Spleen (tissue), 11 donors: ENCODE measurements around the gene ATRIP. TPM values are rescaled to one million over a fixed set of nuclear protein-coding genes. Genes with fewer than 3 reads are reported as not detected.
A peak's percentile ranks its signal among the peaks of the same experiment; 100 is the strongest.

ENCODE experiments used
- DNase-seq: peaks from one replicate; pipeline ENCODE4 v3.0.0-alpha.2; 2020
- H3K27ac ChIP-seq, 8 donors: fragments of 200-600 bp; sonication (generic) in 7 of 8; 1 replicate in 4 of 8; 2 replicates in 4 of 8; pipeline versions ENCODE4 v1.5.0 to v1.8.0; 2016 to 2021; ENCODE audit warnings: inconsistent platforms in 4 of 8, mild to moderate bottlenecking in 4 of 8, moderate library complexity in 1 of 8
- H3K27me3 ChIP-seq, 7 donors: fragments of 200-600 bp; sonication (generic) in 6 of 7; replicated peaks in 1 of 7; 1 replicate in 4 of 7; 2 replicates in 3 of 7; pipeline versions ENCODE4 v1.5.0 to v1.8.0; 2016 to 2021; ENCODE audit warnings: inconsistent platforms in 3 of 7, mild to moderate bottlenecking in 1 of 7
- H3K36me3 ChIP-seq, 6 donors: fragments of 200-600 bp; sonication (generic) in 5 of 6; 1 replicate in 4 of 6; 2 replicates in 2 of 6; pipeline versions ENCODE4 v1.5.0 to v1.8.0; 2016 to 2021; ENCODE audit warnings: inconsistent platforms in 2 of 6
- H3K4me1 ChIP-seq, 6 donors: fragments of 200-600 bp; sonication (generic) in 5 of 6; 1 replicate in 3 of 6; 2 replicates in 3 of 6; pipeline versions ENCODE4 v1.5.0 to v1.8.0; 2016 to 2021; ENCODE audit warnings: inconsistent platforms in 3 of 6
- H3K4me3 ChIP-seq, 8 donors: fragments of 200-600 bp; sonication (generic) in 7 of 8; 1 replicate in 4 of 8; 2 replicates in 4 of 8; pipeline versions ENCODE4 v1.5.0 to v1.8.0; 2016 to 2021; ENCODE audit warnings: inconsistent platforms in 4 of 8, mild to moderate bottlenecking in 4 of 8, moderate library complexity in 2 of 8
- H3K9me3 ChIP-seq, 8 donors: fragments of 200-600 bp; sonication (generic) in 7 of 8; 1 replicate in 4 of 8; 2 replicates in 4 of 8; pipeline versions ENCODE4 v1.5.0 to v1.8.0; 2016 to 2021; ENCODE audit warnings: inconsistent platforms in 4 of 8
- POLR2A ChIP-seq, 3 donors: fragments of 450-650 bp; IDR thresholded peaks; one replicate each; pipeline ENCODE4 v1.5.1; 2017; ENCODE audit warnings: antibody characterized with exemption in 3 of 3, mild to moderate bottlenecking in 1 of 3
- POLR2AphosphoS5 ChIP-seq, 3 donors: sonication (generic); formaldehyde crosslinking; IDR thresholded peaks; one replicate each; pipeline ENCODE4 v1.5.1; 2017; ENCODE audit warnings: antibody characterized with exemption in 3 of 3
- whole genome bisulfite sequencing, 5 donors: extraction: QIAGEN DNeasy Blood & Tissue Kit in 3 of 5; methylation state at CpG; one replicate each; pipeline versions ENCODE4 v1.1.5 to v1.1.7; 2013 to 2018; 5-methylcytosine and 5-hydroxymethylcytosine counted together
- intact Hi-C: fragments of 100-400 bp; cut with DNase I; formaldehyde crosslinking; loops from one replicate; pipeline ENCODE4 v1.15.0; 2023; ENCODE audit warnings: low total_unique reads
- polyA plus RNA-seq, 3 donors: library from polyadenylated mRNA; stranded (reverse); fragments of 200-250 nt; gene quantifications; one replicate each; pipeline ENCODE4 v1.2.1, GENCODE V29; 2013
- total RNA-seq, 7 donors: library from RNA; depleted of rRNA in 3 of 7; stranded (reverse); fragments of >200 nt in 3 of 7; fragmentation: NEBNext Ultra II Directional in 4 of 7; extraction: Animal tissue kit (Norgen Biotek cat#: 25700) in 4 of 7; gene quantifications; one replicate each; pipeline versions ENCODE4 v1.1.0 to v1.2.1, GENCODE V29; 2016 to 2021
- TF ChIP-seq, protein P1 (sequence below), 11 experiments: fragments of 200-600 bp in 7 of 11; fragments of 450-650 bp in 4 of 11; sonication (generic) in 4 of 11; IDR thresholded peaks in 8 of 11; conservative IDR thresholded peaks in 3 of 11; 1 replicate in 7 of 11; 2 replicates in 4 of 11; pipeline versions ENCODE4 v1.4.0 to v1.8.0; 2016 to 2021; ENCODE audit warnings: antibody characterized with exemption in 11 of 11, inconsistent platforms in 4 of 11, mild to moderate bottlenecking in 1 of 11
- donor health status: healthy with polysubstance abuse.
- donor health status: DM: no; HTN: no; CAD: no; lungs with moderate emphysema.
- donor health status: DM: no; HTN: no; CAD: no.
- donor health status: Bipolar disorder and iron deficiency.
- donor health status: healthy.
- donor health status: DM: no; HTN: no; CAD: no.
- donor health status: DM: yes; HTN: yes; CAD: no.

Gene ATRIP
- total and polyA plus RNA-seq, 10 donors = 5.2 to 10.0 (median 6.8) TPM

DNA sequence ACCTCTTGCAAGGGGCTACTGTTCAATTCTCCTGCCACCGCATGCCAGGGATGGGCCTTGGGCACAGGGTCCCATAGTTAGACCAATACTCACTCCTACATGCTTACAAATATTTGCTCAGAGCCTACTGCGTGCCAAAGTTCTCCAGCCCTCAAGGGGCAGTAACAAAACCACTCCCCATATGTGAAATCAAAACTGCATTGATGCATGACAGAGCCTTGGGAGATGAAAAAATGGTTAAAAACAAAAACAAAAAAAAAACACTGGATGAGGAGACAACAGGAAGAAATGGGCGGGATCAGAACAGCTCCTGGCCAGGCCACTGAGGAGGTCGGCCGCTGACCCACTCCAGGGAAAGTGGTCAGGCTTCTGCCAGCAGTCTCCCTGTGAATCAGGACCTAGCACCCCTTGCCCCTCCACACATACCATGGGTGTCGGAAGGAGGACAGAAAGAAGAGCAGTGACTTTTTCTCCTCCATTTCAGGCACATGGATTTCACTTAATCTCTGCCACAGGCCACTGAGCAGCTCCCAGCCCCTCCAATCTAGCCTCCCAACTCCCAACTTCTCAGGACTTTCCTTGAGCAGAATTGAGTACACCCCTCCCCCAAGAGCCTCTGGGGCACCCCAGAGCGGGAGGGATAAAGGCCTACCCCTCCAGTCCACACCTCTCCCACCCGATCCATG lies 19.4 kb upstream of the ATRIP start:
- H3K4me1 ChIP-seq = peaks cover 8 to 83% (median 43%) of the 10 kb centered on the region in 6 donors
- peak overlapping the region in 5 of 8 donors; percentile 16 to 83 (median 76) for H3K4me3 ChIP-seq
- peaks cover 0 to 18% (median 2%) of the 10 kb centered on the region in 6 donors for H3K36me3 ChIP-seq
- 61 to 75% (median 73%) methylated on average over 8 of the region's 8 CpGs for WGBS, 5 donors
- no peak for DNase-seq
- no peaks in the 10 kb centered on the region for H3K9me3 ChIP-seq
- intact Hi-C loops = no loop called here
- TF ChIP-seq POLR2A (IDR thresholded peaks at IDR 0.05) (no peak), POLR2AphosphoS5 (IDR thresholded peaks at IDR 0.05) (no peak)
- TF ChIP-seq, protein P1, sequence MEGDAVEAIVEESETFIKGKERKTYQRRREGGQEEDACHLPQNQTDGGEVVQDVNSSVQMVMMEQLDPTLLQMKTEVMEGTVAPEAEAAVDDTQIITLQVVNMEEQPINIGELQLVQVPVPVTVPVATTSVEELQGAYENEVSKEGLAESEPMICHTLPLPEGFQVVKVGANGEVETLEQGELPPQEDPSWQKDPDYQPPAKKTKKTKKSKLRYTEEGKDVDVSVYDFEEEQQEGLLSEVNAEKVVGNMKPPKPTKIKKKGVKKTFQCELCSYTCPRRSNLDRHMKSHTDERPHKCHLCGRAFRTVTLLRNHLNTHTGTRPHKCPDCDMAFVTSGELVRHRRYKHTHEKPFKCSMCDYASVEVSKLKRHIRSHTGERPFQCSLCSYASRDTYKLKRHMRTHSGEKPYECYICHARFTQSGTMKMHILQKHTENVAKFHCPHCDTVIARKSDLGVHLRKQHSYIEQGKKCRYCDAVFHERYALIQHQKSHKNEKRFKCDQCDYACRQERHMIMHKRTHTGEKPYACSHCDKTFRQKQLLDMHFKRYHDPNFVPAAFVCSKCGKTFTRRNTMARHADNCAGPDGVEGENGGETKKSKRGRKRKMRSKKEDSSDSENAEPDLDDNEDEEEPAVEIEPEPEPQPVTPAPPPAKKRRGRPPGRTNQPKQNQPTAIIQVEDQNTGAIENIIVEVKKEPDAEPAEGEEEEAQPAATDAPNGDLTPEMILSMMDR (IDR thresholded peaks at IDR 0.05 in 8 of 11, conservative IDR thresholded peaks at IDR 0.05 in 3 of 11) = no peak
- H3K27ac ChIP-seq = peak overlapping the region in 7 of 8 donors; percentile 15 to 89 (median 85)
- peaks cover 0 to 25% (median 9%) of the 10 kb centered on the region in 7 donors for H3K27me3 ChIP-seq

DNA sequence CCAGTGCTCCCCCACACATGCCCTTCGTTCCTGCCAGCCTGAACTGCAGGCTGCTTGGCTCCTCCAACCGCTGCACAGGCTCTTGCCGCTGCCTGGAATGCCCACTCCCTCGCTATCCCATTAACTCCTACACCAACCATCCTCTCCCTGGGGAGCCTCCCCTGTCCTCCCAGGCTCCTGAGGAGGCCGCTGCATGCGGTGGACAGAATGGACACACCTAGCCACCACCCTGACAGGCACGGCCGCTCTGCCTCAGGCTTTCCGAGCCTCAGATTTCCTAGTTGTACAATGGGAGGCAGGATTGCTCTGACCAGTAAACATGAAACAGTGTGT lies 18.9 kb upstream of the ATRIP start:
- no peaks in the 10 kb centered on the region for H3K9me3 ChIP-seq
- peaks cover 8 to 88% (median 47%) of the 10 kb centered on the region in 6 donors for H3K4me1 ChIP-seq
- peak overlapping the region in 6 of 8 donors; percentile 82 to 89 (median 86) for H3K27ac ChIP-seq
- peak in 1 of 3 donors; percentile 19 for TF ChIP-seq POLR2AphosphoS5 (IDR thresholded peaks at IDR 0.05)
- TF ChIP-seq, protein P1 (IDR thresholded peaks at IDR 0.05 in 8 of 11, conservative IDR thresholded peaks at IDR 0.05 in 3 of 11) = no peak
- no peak for DNase-seq
- peaks cover 0 to 24% (median 7%) of the 10 kb centered on the region in 6 donors for H3K36me3 ChIP-seq
- 73 to 89% (median 79%) methylated on average over 9 of the region's 9 CpGs for whole genome bisulfite sequencing, 5 donors
- intact Hi-C loops = no loop called here
- H3K27me3 ChIP-seq = peaks cover 0 to 25% (median 9%) of the 10 kb centered on the region in 7 donors
- H3K4me3 ChIP-seq = peak overlapping the region in 5 of 8 donors; percentile 16 to 83 (median 76)

DNA sequence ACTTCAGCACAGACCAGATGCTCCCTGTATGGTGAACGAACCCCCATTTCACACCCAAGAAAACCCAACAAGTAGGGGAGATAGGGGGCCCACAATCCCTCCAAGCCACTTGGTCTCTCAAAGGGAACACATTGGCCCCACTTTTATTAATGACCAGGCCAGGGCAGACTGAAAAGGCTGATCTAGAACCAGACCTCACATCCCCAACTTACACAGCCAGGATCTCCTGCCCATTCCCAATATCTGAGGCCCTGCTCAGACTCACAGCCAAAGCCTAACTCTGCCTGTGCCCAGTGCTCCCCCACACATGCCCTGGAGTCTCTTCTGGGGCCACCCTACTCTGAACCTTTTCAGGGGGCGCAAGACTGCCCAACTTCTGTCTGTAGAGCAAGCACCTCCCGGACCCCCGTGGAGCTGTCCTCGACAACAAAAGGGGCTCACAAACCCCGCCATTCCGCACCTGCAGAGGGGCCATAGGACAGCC lies 18.4 kb upstream of the ATRIP start:
- DNase-seq = no peak
- Histone ChIP-seq H3K36me3 (peaks cover 0 to 29% (median 12%) of the 10 kb centered on the region in 6 donors), H3K27me3 (peaks cover 0 to 25% (median 9%) of the 10 kb centered on the region in 7 donors), H3K27ac (peak overlapping the region in 7 of 8 donors; percentile 35 to 89 (median 86)), H3K4me1 (peaks cover 8 to 93% (median 50%) of the 10 kb centered on the region in 6 donors), H3K9me3 (no peaks in the 10 kb centered on the region), H3K4me3 (peak overlapping the region in 7 of 8 donors; percentile 70 to 83 (median 76))
- intact Hi-C loops = no loop called here
- TF ChIP-seq, protein P1 (IDR thresholded peaks at IDR 0.05 in 8 of 11, conservative IDR thresholded peaks at IDR 0.05 in 3 of 11) = no peak
- TF ChIP-seq POLR2A (IDR thresholded peaks at IDR 0.05) = no peak
- no peak for TF ChIP-seq POLR2AphosphoS5 (IDR thresholded peaks at IDR 0.05)
- WGBS, 5 donors = 71 to 82% (median 76%) methylated on average over 7 of the region's 7 CpGs
